HG03064 (cell line): ENCODE measurements around the gene TOMM40L.
A peak's percentile ranks its signal among the peaks of the same experiment; 100 is the strongest.
"Not testable (repeated sequence)": the region's sequence is repeated elsewhere in the genome, so short reads cannot be mapped to it uniquely, and the experiment has no call there.

Experiments
- ATAC-seq: cut with Tn5 transposase; IDR thresholded peaks from one replicate; pipeline ENCODE4 v1.9.1; 2021; ENCODE audit warnings: low read depth; ENCODE audit not compliant: unreplicated experiment

The TOMM40L gene

DNA sequence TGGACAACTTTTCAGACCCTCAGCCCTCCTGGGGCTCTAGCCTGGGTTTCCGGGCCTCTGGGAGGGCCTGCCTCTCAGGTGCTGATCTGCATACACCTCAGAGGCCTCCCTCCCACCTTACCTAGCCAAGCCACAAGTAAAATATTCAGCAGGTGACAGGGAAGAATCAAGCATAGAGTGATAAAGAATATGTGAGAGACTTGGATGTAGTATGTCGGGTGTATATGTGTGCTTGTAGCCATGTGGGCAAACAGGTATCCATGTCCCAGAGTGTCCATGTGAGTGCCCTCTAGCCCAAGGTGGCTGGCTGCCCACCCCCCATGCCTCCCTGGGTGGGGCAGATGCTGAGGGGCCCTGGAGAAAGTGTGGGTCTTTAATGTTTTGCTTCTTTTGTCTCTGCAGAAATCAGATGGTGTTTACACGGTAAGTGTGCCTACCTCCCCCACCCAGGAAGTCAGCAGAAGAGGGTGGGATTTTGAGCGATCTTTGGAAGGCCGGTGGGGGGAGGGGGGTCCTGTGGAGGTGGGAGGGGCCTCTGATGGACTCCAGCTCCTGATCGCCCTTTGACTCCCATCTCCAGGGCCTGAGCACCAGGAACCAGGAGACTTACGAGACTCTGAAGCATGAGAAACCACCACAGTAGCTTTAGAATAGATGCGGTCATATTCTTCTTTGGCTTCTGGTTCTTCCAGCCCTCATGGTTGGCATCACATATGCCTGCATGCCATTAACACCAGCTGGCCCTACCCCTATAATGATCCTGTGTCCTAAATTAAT is 7.4 kb upstream of the TOMM40L start:
- no peak for ATAC-seq

DNA sequence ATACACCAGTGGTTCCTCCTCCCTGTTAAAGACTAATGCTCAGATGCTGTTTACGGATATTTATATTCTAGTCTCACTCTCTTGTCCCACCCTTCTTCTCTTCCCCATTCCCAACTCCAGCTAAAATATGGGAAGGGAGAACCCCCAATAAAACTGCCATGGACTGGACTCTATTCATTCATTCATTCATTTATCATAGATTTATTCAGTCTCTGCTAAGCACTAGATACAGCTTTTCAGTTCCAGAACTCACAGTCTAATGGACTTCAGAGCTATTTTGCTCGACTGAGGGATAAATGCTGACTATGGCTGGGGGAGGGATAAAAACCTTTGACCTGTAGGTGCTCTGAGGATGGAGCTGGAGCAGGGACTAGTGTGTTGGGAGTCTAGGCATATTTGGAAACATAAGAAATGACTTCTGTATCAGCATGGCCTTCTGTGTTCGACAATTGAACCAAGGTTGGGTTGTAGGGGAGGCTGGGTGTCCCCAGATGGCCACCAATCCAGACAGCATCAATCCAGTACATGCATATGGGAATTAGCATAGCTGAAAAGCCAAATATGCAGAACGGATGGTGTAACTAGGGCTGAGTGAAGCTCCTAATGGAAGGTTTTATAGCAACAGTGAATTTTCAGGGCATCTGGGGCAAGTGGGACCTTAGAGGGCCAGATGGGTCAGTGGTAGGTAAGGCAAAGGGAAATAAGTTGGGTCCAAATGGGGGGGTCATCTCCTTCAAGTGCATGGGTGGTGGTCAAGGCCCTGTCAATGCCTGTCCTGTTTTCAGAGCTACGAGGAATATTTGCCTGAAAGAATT is 6.6 kb upstream of the TOMM40L start:
- no peak for ATAC-seq

DNA sequence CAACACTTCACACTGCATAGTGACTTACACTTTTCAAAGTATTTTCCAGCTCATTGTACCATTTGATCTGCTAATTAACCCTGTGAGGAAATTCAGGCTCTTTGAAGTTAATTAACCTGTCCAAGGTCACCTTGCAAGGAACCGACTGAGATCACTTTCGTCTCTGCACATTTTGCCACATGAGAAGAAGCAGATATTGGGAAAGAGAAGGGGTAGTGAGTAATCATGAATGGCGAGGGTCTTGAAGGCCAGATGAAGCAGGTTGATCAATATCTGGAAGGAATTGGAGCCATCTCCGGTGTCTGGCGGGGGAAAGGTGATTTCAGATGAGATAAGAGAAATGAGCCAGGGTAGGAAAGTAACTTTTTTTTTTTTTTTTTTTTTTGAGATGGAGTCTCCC is 5.9 kb upstream of the TOMM40L start:
- ATAC-seq, result no peak

DNA sequence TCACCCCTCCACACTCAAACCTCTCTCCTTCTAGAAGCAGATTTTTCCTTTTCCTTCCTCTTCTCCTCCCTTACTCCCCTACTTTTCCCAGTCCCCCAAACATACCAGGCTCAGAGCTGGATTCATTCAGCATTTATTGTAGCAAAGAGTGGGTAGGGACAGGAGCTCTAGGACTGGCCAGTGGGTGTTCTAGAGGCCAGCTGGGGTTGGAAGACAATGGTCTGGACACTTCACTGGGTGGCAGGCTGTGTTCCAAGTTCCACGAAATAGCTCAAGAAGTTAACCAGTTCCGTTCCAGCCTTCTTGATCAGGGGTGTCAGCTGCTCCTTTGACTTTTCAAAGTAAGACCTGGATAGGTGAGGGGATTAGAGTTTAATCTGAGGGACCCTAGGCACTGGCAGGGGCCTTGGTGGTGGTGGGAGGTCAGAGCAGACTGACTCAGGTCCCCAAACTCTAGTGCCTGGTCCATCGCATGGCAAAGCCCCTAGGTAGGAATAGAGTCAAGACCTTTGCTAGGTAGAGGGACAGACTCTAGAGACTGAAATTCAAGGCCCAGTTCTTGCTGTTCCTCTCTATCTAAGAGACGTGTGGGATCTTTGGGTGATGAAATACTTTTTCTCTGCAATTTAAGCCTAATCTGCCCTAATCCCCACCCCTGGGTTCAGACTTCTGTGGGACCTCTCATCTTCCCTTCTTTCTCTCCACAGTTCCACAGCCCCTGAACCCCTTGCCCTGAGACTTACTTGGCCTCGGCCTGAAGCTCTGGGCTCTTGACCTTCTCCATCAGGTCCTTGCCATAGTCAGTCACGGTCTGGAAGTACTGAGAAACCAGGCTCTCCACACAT is 3.5 kb upstream of the TOMM40L start:
- ATAC-seq, result no peak

DNA sequence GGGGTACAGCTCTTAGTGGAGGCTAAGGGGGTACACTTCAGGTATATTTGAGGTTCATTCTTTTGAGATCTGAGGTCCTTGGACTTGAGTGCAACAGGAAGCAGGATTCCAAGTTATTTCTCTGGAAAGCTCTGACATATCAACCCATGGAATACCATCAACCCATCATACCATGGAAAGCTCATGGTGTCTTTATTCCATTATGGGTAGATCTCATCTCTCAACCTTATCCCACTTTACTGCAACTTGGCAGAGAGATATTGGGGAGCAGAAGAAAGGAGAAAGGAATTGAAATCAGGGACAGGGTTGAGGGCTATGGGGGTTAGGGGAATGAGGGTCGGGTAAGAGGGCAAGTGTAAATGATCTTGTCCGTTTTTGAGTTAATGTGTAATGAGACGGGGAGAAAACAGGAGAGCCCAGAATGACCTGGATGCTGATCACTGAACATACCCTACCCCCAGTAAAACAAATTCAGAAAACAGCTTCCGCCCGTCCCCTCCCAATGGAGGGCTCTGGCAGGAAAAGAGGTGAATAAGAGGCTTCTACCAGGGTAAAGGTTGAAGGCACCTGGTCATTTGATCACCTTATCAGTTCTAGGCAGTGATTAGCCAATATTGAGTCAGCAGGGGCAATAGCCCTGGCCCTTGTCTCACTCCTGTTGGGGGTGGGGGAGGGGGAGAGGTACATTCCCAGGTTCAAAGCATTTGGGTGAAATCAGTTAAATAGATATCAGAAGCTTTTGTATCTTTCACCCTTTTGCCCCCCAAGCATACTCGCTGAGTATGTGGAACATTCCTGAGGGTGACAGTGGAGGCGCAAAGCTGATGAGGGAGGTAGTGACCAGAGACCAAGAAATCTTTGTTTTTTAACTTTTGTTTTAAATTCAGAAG is 1.8 kb upstream of the TOMM40L start:
- no peak for ATAC-seq

DNA sequence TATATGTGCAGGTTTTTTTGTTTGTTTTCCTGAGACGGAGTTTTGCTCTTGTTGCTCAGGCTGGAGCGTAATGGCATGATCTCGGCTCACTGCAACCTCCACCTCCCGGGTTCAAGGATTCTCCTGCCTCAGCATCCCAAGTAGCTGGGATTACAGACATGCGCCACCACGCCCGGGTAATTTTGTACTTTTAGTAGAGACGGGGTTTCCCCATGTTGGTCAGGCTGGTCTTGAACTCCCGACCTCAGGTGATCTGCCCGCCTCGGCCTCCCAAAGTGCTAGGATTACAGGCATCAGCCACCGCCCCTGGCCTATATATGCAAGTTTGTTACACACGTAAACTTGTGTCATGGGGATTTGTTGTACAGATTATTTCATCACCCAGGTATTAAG is 1.2 kb upstream of the TOMM40L start:
- ATAC-seq, result not testable (repeated sequence)

DNA sequence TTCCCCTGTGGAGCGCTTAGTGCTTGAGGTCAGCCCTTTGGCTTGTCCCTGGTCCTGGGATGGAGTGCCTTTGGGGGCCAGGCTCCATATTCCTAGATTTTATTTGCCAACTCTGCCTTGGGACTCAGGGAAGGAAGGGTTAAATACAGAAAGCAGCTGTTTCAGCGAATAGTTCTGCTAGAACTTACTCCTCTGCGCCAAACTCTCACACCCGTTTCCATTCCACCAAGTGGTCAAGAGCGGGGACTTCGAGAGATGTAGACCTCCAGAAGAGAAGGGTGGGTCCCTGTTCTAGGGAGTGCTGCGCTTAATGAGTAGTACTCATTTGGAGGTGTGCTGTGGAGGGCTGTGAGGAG is 704 bp upstream of the TOMM40L start:
- ATAC-seq, result no peak

DNA sequence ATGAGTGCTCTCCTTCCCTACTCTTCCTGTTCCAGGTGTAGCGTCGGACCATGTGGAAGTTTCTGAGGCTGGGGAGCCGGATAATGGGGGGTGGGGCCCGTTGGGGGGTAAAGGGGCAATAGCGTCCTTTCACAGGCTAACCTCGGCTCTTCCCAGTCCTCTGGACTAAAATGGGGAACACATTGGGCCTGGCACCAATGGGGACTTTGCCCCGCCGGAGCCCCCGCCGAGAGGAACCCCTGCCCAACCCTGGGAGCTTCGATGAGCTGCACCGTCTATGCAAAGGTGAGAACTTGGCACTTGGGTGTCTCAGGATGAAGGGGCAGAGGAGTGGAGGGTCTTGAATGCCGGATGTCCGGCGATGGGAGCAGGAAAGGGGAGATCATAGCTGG is 456 bp downstream of the TOMM40L start:
- ATAC-seq, result no peak

DNA sequence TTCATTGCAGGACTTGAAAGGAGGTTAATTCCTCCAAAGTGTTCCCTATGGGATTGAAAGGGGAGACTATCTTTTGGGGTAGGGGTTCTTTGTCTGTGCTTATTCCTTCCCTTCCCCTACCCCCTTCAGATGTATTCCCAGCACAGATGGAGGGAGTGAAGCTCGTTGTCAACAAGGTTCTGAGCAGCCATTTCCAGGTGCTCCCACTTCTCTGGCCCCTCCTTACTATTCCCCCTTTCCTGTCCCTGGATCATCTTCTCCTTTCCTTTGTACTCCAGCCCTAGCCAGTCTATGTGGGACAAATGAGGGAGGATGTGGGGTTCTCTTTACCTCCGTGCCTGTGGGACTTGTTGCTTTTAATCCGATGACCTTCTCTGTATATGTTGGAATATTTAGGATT is 899 bp downstream of the TOMM40L start:
- ATAC-seq, result no peak

DNA sequence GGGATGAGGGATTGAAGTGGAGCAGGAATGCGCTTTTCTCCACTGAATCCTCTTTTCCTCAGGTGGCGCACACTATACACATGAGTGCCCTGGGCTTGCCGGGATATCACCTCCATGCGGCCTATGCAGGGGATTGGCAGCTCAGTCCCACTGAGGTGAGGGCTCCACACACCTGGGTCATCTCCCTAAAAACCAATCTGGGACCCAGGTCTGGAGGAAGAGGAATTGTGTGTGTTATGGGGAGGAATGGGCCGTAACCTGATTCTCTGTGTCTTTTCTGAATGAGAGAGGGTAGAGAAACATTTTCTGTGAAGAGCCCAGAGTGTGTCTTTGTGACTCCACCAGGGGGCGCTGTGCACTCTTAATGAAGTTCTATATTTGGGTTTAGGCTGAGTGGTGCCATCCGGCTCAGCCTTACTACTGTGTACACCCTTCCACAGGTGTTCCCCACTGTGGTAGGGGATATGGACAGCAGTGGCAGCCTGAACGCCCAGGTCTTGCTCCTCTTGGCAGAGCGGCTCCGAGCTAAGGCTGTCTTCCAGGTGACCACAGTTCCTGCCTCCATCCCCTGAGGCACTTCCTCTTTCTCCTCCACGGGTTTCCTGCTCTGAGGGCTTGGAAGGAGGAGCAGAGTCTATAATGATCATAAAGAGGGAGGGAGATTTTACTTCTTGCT is 1.5 kb downstream of the TOMM40L start:
- ATAC-seq, result peak; percentile 45

DNA sequence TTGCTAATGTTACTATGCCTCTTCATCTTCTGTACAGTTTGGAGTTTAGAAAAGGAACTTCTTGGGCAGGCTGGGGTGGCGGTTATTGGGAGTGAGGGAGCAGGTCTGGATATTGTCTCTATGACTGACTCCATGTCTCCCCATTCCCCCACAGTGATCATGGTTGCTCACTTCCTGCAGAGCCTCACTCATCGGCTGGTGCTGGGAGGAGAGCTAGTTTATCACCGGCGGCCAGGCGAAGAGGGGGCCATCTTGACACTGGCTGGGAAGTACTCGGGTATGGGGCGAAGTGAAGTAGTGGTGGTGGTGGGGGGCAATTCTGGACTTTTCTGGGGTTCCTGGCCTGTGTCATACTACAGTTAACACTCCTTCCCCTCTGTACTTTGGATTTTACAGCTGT is 2.2 kb downstream of the TOMM40L start:
- ATAC-seq, result no peak

DNA sequence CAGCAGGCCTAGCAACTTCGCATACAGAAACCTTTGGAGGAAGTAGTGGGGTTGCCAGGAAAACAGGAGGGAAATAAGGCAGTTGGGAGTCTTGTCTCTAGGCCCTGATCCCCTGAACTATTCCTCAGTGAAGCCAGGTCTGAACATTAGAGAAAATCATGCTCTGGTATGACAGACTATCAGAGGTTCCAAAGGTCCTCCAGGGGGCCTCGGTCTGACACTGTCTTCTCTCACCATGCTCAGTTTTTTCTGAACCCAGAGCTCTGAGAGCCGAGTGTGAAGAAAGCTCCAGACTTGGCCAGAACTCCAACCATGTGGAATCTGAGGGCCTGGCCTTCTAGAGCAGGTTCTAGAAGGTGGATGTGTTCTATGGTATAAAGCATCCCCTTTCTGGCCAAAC is 4.0 kb downstream of the TOMM40L start:
- no peak for ATAC-seq

DNA sequence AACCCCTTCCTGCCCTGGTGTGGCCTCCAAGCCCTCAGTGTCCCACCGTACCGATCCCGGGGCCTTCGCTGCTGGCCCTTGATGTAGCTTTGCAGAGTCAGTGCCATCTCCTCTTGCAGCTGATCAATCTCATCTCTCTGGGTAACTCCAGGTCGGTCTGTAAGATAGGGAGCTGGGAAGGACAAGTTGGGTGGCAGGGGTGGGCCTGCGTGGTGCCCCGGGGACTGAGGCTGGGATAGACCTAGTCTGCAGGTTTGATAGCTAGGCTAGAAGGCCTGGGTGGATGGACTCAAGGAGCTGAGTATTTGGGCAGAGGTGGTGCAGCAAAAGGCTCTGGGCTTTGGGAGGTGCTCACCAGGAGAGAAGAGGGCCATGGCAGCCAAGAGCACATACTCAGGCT is 4.9 kb downstream of the TOMM40L start:
- ATAC-seq, result no peak

DNA sequence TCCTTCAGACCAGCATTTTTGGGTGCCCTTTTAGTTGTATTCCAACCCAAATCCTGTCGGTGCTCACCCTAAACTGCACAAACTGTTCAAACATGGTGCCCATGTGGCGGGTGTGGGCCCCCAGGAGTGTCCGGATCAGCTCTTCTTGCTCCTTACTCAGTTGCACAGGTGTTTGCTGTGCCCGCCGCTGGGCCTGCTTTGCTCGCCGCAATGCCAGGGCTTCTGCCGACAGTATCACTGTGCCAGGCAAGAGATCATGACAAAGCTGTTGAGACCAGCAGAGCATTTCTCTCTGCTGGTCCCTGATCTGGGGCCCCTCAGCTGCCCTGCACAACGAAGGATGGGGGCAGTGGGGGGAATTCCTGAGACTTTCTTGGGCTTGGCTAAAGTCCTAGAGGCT is 7.2 kb downstream of the TOMM40L start:
- ATAC-seq, result no peak

DNA sequence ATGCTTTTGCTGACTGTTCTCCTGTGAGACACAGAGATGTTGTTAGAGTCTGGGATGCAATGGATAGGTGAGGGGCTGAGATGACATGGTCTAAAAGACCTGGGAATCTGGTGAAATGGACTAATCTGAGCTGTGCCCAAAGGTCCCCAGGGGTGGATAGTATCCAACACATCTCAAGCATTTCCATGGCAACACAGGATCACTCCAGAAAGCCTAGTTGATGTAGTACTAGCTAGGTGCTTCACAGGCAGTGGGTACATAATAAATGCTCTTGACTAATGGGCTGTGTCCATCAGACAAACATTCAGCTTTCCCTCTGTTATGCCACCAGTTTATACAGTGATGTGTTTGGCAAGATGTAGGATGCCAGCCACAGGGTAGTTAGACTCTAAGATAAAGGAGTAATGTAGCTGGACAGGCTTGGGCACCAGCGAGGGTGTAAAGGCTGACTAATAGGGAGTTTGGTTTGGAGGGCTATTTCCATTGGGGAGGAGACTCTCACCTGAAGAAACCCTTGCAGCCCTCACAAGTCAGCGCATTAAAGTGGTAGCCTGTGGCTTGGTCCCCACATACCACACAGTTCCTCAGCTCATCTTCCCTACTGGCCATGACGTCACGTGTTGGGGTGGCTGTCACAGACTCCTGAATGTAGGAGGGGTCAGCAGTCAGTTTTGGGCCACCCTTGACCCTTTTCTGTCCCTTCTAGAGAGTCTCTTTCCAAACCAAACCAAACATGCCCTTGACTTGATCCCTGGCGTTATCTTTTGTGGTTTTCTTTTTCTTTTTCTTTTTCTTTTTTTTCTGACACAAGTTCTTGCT is 10.3 kb downstream of the TOMM40L start:
- no peak for ATAC-seq

DNA sequence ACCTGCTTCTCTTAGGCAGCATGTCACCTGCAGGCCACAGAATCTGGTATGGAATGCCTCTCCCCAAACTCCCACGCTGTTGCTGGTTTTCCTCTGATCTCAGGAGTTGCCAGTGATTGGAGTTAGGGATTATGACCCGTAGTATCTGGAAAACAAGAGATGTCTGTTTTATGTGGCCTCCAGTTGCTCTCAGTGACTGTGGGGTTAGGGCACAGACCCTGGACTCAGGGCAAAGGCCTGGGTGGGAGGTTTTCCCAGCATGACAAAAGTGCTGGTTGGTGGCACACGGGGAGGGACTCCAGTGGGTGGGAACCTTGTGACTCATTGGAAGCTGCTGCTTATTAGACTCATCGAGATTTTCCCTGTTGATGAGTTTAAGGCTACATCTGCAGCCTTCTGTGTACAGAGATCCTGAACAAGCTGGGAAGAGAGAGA is 12.2 kb downstream of the TOMM40L start, which contains the start of gene NR1I3:
Gene NR1I3 (minus strand): TSS at position 165 of the 435 bp plus-strand sequence. CDS start 1,638 bp downstream, outside the sequence.
- no peak for ATAC-seq

DNA sequence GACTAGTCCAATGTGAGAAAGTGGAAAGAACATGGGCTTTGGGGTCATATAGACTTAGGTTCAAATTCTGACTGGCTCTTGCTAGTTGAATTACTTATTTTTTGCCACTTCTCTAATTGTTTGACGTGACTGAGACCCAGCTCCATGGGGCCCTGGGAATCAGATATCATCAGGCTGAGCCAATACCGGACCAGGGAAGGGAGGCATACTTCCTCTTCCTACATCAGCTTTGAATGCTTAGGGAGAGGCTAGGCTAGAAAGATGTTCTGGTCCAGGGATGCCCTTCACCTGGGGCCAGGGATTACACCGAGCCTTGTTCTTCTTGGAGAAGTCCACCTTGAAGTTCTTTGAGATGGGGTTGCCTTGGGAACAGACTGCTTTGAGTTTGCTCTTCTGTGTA is 15.8 kb downstream of the TOMM40L start:
- no peak for ATAC-seq

DNA sequence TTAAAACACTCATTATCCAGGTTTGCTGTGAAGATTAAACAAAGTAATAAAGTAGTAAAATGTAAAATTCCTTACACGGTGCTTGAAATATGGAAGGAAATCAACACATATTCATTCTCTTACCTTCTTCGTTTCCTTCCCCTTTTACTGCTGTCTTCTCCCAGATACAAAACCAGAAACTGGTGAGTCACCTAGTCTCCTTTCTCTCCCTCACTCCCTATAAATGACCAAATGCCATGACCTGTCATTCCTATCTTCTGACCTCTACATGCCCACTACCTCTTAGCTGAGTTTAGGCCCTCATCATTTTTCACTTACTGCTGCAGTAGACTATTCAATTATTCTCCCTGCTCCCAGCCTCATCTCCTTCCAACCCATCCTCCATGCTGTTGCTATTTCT is 16.5 kb downstream of the TOMM40L start:
- no peak for ATAC-seq

DNA sequence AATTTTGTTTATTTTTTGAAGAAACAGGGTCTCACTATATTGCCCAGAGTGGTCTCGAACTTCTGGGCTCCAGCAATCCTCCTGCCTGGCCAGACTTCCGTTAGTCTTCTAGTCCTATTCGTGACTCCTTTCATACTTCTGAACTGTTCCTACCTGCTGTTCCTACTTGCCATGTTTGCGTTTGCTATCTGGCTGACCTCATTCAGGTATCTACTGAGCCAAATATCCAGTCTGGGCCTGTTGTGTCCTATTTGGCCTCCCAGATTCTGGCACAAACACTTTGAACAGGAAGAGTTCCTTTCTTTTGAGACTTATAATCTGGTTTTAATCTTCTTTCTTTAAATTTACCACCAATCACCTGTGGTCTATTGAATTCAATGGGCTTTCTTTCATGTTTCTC is 19.0 kb downstream of the TOMM40L start:
- no peak for ATAC-seq
